ENCODE results near the gene CHRNB2. TPM values are rescaled to one million over a fixed set of nuclear protein-coding genes. Genes with fewer than 3 reads are reported as not detected.

Gene CHRNB2
- total RNA-seq, 1 experiment from 2014 or later, result 0.03 TPM

GRCh38 chr1:154598871-154599635 is 31.5 kb downstream of the CHRNB2 start:
- DNase-seq (ENCODE audit: low read depth), result no peak
- in situ Hi-C loops (cut with HindIII; ENCODE audit: low pct_unique_long_range_greater_than_20kb, low sequenced_read_pairs), result no loop called here

- DNase-seq (ENCODE audit: low read depth), result no peak
- in situ Hi-C loops (cut with HindIII; ENCODE audit: low pct_unique_long_range_greater_than_20kb, low sequenced_read_pairs), result no loop called here
Observed at GRCh38 chr1:154599658-154600057, 32.1 kb downstream of the CHRNB2 start.

DNA sequence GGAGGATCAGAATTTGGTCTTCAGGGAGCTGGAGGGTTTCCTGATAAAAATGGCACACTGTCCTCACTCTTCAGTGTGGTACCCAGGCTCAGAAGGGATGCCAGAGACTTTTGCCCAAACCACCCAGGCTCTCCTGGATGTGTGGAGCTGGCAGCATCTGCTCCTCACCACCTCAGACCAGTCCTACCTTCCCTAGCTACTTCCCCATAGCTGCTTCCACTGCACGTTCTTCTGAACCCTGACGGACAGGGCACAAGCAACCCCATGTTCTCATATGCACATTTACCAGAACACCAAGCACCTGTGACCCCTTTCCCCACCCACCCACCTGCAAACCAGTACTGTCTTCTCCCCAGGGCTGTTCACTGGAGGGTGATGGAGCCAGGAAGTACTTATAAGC is 35.7 kb downstream of the CHRNB2 start:
- no peak for DNase-seq (ENCODE audit: low read depth)
- in situ Hi-C loops (cut with HindIII; ENCODE audit: low pct_unique_long_range_greater_than_20kb, low sequenced_read_pairs), result no loop called here

GRCh38 chr1:154605534-154605933 is 38.0 kb downstream of the CHRNB2 start:
- in situ Hi-C loops (cut with HindIII; ENCODE audit: low pct_unique_long_range_greater_than_20kb, low sequenced_read_pairs), result no loop called here
- no peak for DNase-seq (ENCODE audit: low read depth)

GRCh38 chr1:154607106-154607608 is 39.6 kb downstream of the CHRNB2 start:
- no peak for DNase-seq (ENCODE audit: low read depth)
- in situ Hi-C loops (cut with HindIII; ENCODE audit: low pct_unique_long_range_greater_than_20kb, low sequenced_read_pairs), result no loop called here

GRCh38 chr1:154607609-154608396 is 40.2 kb downstream of the CHRNB2 start, which contains the start of gene ADAR:
Gene ADAR (minus strand): TSS chr1:154608186. CDS start chr1:154608006, 180 bp downstream.
- DNase-seq (ENCODE audit: low read depth), result peak; percentile 91
- in situ Hi-C loops (cut with HindIII; ENCODE audit: low pct_unique_long_range_greater_than_20kb, low sequenced_read_pairs), result no loop called here

- no peak for DNase-seq (ENCODE audit: low read depth)
- in situ Hi-C loops (cut with HindIII; ENCODE audit: low pct_unique_long_range_greater_than_20kb, low sequenced_read_pairs), result no loop called here
Observed at GRCh38 chr1:154608397-154609270, 41.1 kb downstream of the CHRNB2 start.

DNA sequence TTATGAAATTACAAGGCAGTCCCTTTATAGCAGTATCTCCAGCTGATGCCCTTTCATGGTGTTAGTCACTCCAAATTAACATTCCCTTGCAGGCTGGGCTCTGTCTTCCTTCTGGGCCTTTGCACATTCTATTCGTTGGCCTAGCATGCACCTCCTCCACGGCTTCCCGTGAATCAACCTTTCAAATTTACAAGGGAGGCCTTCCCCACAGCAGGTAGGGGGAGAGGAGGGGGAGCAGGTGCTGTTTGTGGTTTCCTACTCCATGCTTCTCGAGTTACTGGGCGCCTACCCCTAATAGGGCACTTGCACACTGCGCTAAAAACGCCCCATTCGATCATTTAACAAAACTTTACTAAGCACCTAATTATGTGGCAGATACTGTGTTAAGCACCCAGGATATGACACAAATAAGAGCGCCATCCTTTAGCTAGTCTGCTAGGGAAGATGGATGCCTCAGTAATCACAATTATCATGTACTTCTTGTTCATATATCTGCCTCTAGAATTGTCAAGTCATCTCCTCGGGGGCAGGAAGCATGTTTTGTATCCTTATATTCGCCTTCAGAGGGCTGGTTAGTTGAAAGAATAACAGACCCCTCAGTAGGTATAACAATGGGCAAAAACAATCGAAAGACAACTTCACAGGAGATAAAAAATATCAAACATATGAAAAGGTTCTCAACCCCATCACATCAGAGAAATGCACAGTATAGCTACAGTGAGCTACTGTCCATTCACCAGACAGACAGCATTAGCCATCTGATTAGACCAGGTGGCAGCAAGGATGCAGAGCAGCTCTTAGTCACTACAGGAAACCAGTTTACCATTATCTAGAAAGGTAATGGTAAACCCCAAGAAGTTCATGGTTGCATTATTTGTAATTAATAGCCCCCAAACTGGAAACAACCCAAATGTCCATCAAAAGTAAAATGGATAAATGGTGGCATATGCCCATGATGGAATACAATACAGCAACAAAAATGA is 42.1 kb downstream of the CHRNB2 start:
- peak; percentile 15 for DNase-seq (ENCODE audit: low read depth)
- in situ Hi-C loops (cut with HindIII; ENCODE audit: low pct_unique_long_range_greater_than_20kb, low sequenced_read_pairs), result no loop called here

DNA sequence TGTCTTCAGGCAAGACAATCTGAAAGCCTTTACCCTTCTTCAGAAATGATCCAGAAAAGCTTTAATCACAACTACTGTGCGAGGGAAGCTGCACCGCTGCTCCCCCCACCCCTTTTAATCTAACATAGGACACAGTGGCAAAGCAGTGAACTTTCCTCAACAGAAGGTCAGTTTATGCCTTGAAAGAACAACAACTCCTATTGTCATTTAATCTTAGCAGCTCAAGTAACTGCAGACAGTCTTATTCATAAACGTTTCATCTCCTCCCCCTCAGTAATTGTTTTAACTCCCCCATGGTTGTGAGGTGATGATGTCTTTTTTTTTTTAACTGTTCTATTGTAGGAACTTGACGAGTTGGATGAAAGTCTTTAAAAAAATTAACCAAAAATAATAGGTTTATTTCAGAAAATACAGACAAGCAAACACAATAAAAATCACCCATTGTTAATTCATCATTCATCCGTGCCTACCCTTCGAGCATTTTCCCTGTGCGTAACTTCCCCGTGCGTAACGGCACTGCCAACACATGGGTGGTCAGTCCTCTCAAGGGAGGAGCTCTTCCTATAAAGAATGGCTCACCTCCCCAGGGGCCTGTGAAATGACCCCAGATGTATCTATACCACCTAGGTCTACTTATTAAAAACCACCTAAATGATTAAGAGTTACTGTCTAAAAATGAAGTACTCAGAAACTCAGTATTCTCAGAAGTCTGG is 43.7 kb downstream of the CHRNB2 start:
- in situ Hi-C loops (cut with HindIII; ENCODE audit: low pct_unique_long_range_greater_than_20kb, low sequenced_read_pairs), result no loop called here
- DNase-seq (ENCODE audit: low read depth), result no peak

DNA sequence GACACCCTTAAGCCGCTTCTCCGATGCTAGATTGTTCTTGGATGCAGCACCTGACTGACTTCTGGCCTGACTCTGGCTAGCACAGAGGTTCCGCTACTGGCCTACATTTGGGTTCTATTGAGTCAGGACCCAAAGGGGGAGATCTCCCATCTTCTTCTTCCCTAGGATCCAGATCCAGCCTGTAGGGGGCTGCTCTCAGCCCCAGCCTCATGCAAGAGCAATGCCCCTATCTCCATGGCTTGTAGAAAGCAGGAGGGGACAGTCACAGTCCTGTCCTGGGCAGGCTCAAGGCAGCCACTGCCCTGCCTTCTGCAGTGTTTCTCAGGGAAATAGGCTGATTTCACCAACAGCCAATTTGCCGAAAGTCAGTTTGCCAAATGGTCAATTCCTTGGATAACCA is 46.7 kb downstream of the CHRNB2 start:
- in situ Hi-C loops (cut with HindIII; ENCODE audit: low pct_unique_long_range_greater_than_20kb, low sequenced_read_pairs), result no loop called here
- no peak for DNase-seq (ENCODE audit: low read depth)

GRCh38 chr1:154614901-154615300 is 47.3 kb downstream of the CHRNB2 start:
- in situ Hi-C loops (cut with HindIII; ENCODE audit: low pct_unique_long_range_greater_than_20kb, low sequenced_read_pairs), result no loop called here

DNA sequence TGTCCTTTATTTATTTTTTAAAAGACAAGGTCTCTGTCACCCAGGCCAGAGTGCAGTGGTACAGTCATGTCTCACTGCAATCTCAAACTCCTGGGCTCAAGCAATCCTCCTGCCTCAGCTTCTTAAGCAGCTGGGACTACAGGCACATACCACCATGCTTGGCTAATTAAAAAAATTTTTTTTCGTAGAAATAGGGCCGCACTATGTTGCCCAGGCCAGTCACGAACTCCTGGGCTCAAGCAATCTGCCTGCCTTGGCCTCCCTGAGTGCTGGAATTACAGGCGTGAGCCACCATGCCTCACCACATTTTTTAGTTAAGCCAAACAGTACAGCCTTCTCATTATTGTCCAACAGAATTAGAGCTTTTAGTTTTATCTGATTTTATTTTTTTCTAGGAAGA is 47.8 kb downstream of the CHRNB2 start:
- no peak for DNase-seq (ENCODE audit: low read depth)
- in situ Hi-C loops (cut with HindIII; ENCODE audit: low pct_unique_long_range_greater_than_20kb, low sequenced_read_pairs), result no loop called here

More at GRCh38 chr1:154614901-154615300, 47.3 kb downstream of the CHRNB2 start:
- no peak for DNase-seq (ENCODE audit: low read depth)

GRCh38 chr1:154616659-154617345 is 49.2 kb downstream of the CHRNB2 start:
- DNase-seq (ENCODE audit: low read depth), result no peak
- in situ Hi-C loops (cut with HindIII; ENCODE audit: low pct_unique_long_range_greater_than_20kb, low sequenced_read_pairs), result no loop called here

GRCh38 chr1:154619181-154619948 is 51.8 kb downstream of the CHRNB2 start:
- no peak for DNase-seq (ENCODE audit: low read depth)
- in situ Hi-C loops (cut with HindIII; ENCODE audit: low pct_unique_long_range_greater_than_20kb, low sequenced_read_pairs), result no loop called here

GRCh38 chr1:154620751-154621150 is 53.2 kb downstream of the CHRNB2 start:
- DNase-seq (ENCODE audit: low read depth), result no peak
- in situ Hi-C loops (cut with HindIII; ENCODE audit: low pct_unique_long_range_greater_than_20kb, low sequenced_read_pairs), result no loop called here

GRCh38 chr1:154621875-154622274 is 54.3 kb downstream of the CHRNB2 start:
- in situ Hi-C loops (cut with HindIII; ENCODE audit: low pct_unique_long_range_greater_than_20kb, low sequenced_read_pairs), result no loop called here
- DNase-seq (ENCODE audit: low read depth), result no peak
